ENCODE measurements around the gene ARHGEF18. TPM values are rescaled to one million over a fixed set of nuclear protein-coding genes. Genes with fewer than 3 reads are reported as not detected.

The ARHGEF18 gene
- total and polyA plus RNA-seq, 2 of the 13 experiments (the other 11 are each of a cell fraction or from before 2014, with no cell fraction given) = 4.2 to 17.5 TPM

GRCh38 chr19:7394731-7395359, 46.1 kb downstream of the ARHGEF18 start:
- peak; percentile 71 for ATAC-seq
- Histone ChIP-seq H3K4me3 (replicated peaks in 1 of 3; ENCODE audit: insufficient read depth in 1 of 3, low read depth in 2 of 3, low read length in 3 of 3) (peak overlapping the region; percentile 88 to 99 (median 95)), H3K9ac (ENCODE audit: insufficient read depth, low read depth, low read length) (peak overlapping the region; percentile 81), H3K4me1 (ENCODE audit: insufficient read depth, low read length) (peaks cover 67% of the 10 kb centered on the region), H3K27ac (ENCODE audit: extremely low read length, insufficient read depth, low read length) (peak overlapping the region; percentile 51), H3K4me2 (ENCODE audit: low read depth, low read length) (peak overlapping the region; percentile 86), H3K79me2 (ENCODE audit: insufficient read depth, low read length) (peaks cover 23% of the 10 kb centered on the region), H4K20me1 (ENCODE audit: insufficient read depth, low read length) (no peaks in the 10 kb centered on the region), H3K27me3 (ENCODE audit: control insufficient read depth in 1 of 2, insufficient read depth in 2 of 2, low read length in 2 of 2) (no peaks in the 10 kb centered on the region; a peak in 2 of 5 replicates), H3K36me3 (replicated peaks in 1 of 2; ENCODE audit: control insufficient read depth in 1 of 2, insufficient read depth in 2 of 2, low read length in 2 of 2) (no peaks in the 10 kb centered on the region), H2AFZ (ENCODE audit: low read length) (no peak overlapping the region), H3K9me3 (ENCODE audit: low read length) (no peaks in the 10 kb centered on the region)
- in situ Hi-C loops (cut with HindIII; ENCODE audit: extremely low pct_ligation_motif_present, low pct_unique_long_range_greater_than_20kb) = no loop called here
- ChIA-PET CTCF (ENCODE audit: low intra/inter-chr PET ratio, low total read pairs) (no interaction called here), POLR2A (interaction anchor here (1.2 to 2.7 kb wide), 4 partner anchors 21 to 1765 kb away, joined by 3 to 12 read pairs (median 4); partner anchors contain the start of gene MCOLN1)
- FAIRE-seq = no peak
- WGBS (ENCODE audit: low lambda C conversion rate) = 3% methylated on average over 10 of the region's 61 CpGs
- intact Hi-C loops (cut with micrococcal nuclease; ENCODE audit: unreplicated experiment) = loop anchor here (5.0 to 10.0 kb wide), 2 partner anchors 100 to 258 kb away; a partner anchor contains a TSS
- DNase-seq (ENCODE audit: low spot score) = peak; percentile 73
- no TSS peak for BruUV-seq (replicated peaks)
- peak; percentile 78 for TF ChIP-seq HDAC1 (CRISPR knock-in tag; IDR thresholded peaks at IDR 0.05)
- TF ChIP-seq ZNF891 (CRISPR knock-in tag; IDR thresholded peaks at IDR 0.05) = peak; percentile 9; the same call in 1 of the 2 replicates
- TF ChIP-seq SP2 (CRISPR knock-in tag; IDR thresholded peaks at IDR 0.05) = peak; percentile 96
- TF ChIP-seq, protein P1, sequence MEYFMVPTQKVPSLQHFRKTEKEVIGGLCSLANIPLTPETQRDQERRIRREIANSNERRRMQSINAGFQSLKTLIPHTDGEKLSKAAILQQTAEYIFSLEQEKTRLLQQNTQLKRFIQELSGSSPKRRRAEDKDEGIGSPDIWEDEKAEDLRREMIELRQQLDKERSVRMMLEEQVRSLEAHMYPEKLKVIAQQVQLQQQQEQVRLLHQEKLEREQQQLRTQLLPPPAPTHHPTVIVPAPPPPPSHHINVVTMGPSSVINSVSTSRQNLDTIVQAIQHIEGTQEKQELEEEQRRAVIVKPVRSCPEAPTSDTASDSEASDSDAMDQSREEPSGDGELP (IDR thresholded peaks at IDR 0.05; ENCODE audit: borderline replicate concordance, low read depth) = peak; percentile 92
- TF ChIP-seq, protein P2, sequence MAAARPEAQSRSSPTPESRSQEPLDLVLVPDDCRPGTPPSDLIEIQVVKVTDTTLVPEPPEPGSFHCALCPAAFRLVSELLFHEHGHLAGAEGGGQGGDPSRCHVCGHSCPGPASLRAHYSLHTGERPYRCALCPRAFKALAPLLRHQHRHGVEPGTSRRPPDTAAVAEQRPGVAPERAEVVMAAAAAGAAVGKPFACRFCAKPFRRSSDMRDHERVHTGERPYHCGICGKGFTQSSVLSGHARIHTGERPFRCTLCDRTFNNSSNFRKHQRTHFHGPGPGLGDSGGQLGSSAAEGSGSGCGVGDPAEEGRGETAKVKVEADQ (CRISPR knock-in tag; IDR thresholded peaks at IDR 0.05; ENCODE audit: borderline replicate concordance) = 0 out of 2 replicates have a peak, but pooled peaks have one; percentile 56
- TF ChIP-seq ATM (IDR thresholded peaks at IDR 0.05; ENCODE audit: borderline replicate concordance) = no peak
- no peak for TF ChIP-seq ZNF660 (CRISPR knock-in tag; IDR thresholded peaks at IDR 0.05; ENCODE audit: borderline replicate concordance, low read depth)
- 0 out of 2 replicates have a peak, but pooled peaks have one; percentile 18 for TF ChIP-seq PRDM10 (CRISPR knock-in tag; IDR thresholded peaks at IDR 0.05; ENCODE audit: low read depth)
- TF ChIP-seq, protein P3, sequence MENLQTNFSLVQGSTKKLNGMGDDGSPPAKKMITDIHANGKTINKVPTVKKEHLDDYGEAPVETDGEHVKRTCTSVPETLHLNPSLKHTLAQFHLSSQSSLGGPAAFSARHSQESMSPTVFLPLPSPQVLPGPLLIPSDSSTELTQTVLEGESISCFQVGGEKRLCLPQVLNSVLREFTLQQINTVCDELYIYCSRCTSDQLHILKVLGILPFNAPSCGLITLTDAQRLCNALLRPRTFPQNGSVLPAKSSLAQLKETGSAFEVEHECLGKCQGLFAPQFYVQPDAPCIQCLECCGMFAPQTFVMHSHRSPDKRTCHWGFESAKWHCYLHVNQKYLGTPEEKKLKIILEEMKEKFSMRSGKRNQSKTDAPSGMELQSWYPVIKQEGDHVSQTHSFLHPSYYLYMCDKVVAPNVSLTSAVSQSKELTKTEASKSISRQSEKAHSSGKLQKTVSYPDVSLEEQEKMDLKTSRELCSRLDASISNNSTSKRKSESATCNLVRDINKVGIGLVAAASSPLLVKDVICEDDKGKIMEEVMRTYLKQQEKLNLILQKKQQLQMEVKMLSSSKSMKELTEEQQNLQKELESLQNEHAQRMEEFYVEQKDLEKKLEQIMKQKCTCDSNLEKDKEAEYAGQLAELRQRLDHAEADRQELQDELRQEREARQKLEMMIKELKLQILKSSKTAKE (CRISPR knock-in tag; IDR thresholded peaks at IDR 0.05; ENCODE audit: borderline replicate concordance) = 0 out of 2 replicates have a peak, but pooled peaks have one; percentile 10
- TF ChIP-seq SPEN (CRISPR knock-in tag; IDR thresholded peaks at IDR 0.05; ENCODE audit: low read depth) = peak; percentile 89; the same call in 1 of the 2 replicates
- peak; percentile 41; the same call in 1 of the 2 replicates for TF ChIP-seq ZBTB7A (CRISPR knock-in tag; IDR thresholded peaks at IDR 0.05)
- TF ChIP-seq, protein P4, sequence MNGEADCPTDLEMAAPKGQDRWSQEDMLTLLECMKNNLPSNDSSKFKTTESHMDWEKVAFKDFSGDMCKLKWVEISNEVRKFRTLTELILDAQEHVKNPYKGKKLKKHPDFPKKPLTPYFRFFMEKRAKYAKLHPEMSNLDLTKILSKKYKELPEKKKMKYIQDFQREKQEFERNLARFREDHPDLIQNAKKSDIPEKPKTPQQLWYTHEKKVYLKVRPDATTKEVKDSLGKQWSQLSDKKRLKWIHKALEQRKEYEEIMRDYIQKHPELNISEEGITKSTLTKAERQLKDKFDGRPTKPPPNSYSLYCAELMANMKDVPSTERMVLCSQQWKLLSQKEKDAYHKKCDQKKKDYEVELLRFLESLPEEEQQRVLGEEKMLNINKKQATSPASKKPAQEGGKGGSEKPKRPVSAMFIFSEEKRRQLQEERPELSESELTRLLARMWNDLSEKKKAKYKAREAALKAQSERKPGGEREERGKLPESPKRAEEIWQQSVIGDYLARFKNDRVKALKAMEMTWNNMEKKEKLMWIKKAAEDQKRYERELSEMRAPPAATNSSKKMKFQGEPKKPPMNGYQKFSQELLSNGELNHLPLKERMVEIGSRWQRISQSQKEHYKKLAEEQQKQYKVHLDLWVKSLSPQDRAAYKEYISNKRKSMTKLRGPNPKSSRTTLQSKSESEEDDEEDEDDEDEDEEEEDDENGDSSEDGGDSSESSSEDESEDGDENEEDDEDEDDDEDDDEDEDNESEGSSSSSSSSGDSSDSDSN (CRISPR knock-in tag; IDR thresholded peaks at IDR 0.05) = peak; percentile 68

All from HepG2 (cell line).